ENCODE data around the gene MS4A18.
"Not testable (repeated sequence)": the region's sequence is repeated elsewhere in the genome, so short reads cannot be mapped to it uniquely, and the experiment has no call there.

The MS4A18 gene

DNA sequence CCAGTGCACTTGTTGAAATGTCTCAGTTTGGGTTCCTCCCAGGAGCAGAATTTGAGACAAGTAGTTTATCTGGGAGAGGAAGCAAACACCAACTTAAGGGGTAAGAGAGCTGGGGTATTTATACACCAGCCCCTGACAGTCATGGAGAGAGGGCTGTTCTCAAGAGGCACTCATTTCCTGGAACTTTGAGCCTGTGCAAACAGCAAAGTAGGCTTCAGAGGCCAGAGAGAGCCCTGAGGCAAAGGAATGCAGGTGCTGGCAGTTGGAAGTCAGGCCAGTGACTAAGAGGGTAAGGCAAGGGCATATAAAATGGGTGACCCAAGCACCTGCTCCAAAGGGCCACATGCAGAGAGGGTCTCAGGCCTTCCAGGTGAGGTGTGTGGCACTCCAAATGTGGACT, 16.1 kb downstream of the MS4A18 start:
- no peak for DNase-seq

DNA sequence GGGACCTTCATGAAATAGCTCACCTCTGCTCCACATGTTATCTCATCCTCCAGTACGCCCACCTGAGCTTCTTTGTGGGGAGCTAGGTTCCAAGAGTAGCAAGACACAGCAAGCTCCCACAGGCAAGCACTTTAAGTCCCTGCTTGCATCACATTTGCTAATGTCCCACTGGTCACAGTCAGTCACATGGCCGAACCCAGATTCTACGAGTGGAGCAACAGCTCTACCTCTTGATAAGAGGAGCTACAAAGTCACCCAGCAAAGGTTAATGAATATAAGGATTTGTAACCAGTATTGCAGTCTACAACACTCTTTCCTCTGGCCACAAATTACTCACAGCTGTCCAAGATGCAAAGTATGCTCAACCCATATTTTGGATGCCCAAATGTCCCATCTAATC, 16.9 kb downstream of the MS4A18 start:
- no peak for DNase-seq

DNA sequence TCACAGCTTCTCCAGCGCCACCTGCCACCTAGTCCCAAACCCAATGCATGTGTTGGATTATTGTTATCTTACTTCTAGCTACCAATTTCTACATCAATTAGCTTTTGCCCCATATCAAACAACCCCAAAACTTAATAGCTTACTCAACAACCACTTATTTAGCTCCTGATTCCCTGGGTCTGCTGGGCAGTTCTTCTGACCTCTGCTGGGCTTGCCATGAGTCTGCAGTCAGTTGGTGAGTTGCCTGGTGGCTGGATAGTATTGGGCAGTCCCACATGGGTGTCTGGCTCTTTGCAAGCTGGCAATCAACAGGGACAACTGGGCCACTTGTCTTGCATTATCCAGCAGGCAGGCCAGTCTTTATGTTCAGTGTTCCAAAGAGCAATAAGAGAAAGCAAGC, 18.5 kb downstream of the MS4A18 start:
- DNase-seq: no peak

DNA sequence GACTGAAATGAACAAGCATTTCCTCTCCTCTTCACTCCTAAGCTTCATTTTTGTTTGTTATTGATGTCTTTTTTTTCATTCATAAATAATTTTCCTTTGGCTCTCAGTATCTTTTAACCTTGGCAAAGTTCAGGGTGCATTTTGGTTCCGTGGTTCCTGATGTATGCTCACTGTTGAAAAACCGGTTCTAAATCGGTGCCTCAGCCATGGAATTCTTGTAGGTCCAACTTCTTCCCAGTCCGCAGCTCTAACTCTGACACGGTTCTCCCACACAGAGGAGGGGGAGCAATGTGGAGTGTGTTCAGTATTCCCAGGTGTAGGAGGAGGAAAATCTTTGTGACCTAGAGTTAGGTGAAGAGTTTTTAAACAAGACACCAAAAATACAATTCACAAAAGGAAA, 19.6 kb downstream of the MS4A18 start:
- DNase-seq: no peak

DNA sequence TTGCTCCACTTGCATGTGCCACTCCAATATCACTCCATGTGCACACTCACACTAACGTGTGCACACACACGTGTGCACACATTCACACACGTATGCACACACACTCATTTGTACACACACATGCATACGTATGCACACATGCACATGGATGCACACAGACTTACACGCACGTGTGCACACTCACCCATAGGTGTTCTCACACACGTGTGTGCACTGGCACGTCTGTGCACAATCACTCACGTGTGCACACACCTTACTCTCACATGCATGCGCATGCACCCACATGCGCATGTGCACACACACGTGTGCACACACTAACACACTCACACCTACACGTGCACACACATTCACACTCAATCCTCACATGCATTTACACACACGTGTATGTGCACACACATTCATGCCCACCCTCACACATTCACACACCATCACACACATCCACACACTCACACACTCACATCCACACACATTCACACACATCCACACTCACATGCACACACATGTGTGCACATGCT, 22.9 kb downstream of the MS4A18 start:
- DNase-seq: no peak

DNA sequence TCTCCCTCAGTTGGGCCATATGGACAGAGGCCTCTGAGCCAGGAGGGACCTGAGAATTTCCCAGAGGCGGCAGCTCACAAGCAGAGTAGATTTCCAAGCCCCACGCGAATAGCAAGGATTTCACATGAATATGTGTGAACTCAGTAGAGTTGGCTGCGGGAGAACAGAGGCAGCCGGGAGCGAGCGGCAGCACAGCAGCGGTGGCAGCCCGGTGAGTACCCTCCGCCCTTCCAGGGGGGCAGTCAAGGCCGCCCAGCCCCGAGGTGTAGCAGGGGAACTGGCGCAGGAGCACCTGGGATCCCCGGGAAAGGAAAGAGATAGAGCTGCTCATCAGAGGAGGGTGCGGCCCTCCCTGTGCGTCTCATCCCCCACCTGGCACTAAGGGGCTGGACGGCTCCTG, 23.7 kb downstream of the MS4A18 start:
- no peak for DNase-seq

DNA sequence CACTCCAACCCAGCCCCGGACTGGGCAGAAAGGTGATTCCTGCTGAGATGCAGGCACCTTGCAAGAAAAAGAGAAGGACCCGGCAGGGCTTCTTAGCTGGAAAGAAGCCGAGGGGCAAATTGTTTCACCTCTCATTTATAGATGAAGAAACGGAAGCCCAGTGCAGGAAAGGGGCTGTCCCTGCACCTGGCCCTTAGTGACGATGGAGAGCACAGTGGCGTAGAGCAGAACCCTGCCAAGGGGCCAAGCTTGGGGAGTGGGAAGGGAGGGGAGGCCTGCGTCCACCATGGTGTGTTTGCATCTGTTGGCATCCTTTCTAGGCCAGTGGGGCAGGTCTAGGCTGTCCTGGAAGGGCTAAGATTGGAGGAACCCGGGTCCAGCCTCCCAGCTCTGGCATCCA, 24.3 kb downstream of the MS4A18 start:
- no peak for DNase-seq

DNA sequence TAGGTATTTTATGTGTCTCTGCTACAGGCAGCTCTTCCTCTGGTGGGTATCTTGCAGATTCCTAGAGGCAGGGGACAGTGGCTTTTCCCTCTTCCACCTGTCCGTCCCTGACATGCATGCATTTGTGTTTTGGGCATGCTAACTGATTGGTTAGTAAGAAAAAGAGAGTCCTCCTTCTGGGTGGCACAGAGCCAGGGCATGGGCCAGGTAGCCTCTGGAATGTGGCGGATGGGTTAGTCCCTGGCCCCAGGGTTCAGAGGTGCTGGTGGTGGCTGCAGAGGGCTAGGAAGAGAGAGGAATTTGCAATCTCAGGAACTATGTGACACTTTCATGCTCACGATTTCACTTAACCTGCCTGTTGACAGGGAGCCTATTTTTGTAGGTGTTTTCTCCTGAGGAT, 26.4 kb downstream of the MS4A18 start:
- DNase-seq: no peak

DNA sequence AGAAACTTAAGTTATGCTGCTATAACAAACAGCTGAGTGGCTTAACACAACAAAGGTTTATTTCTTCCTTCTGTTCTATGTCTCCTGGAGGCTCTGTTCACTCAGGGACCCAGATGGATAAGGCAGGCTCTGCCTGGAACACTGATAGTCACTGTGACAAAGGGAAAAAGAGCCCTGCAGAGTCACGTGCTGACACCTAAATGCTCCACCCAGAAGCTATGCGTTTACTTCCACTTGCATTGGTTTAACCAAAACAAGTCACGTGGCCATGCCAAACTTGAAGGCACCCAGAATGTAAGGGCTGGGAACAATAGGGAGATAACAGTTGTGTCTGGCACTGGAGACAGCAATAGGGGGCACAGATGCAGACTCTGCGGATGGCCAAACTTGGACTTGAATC, 28.8 kb downstream of the MS4A18 start:
- no peak for DNase-seq

DNA sequence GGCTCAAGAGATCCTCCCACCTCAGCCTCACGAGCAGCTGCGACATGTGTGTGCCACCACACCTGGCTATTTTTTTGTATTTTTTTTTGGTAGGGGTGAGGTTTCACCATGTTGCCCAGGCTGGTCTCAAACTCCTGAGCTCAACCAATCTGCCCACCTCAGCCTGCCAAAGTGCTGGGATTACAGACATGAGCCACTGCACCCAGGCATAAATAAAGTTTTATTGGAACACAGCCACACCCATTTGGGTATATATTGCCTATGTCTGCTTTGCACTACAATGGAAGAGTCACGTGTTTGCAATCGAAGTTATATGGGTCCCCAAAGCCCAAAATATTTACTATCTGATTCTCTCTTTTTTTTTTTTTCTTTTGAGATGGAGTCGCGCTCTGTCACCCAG, 30.4 kb downstream of the MS4A18 start:
- no peak for DNase-seq

DNA sequence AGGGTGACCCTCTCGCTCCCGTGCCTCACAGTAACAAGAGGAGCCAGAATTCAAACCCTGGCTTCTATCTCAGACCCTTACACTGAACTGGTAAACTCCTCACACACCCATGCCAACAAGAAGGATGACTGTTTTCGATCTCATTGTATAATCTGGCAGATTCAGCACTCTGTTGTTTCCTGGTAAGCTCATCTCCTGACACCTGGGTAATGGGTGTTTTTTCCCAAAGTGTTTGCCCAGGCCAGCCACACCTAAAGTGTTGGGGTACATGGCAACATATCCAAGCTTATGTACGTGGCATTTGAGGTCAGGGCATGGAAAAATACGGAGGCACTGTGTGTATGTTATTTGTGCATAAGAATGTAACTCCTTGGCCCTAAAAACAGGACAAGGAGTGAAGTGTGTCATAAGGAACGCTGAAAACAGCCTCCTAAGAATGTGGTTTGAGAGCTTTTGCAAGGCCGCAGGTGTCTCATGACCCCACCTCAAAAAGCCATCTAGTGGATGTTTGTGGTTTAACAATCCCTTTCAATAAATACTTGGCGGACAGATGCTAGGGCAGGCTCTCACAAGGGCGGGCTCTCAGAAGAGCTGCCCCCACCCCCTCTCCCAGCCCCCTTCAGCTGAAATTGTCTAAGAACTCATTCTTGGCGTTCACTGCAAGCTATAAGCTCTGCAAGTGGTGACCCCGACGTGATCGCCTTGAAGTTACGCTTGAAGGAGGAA, 31.9 kb downstream of the MS4A18 start, which contains the start of gene MS4A15:
Gene MS4A15 (plus strand): TSS at position 561 of the 726 bp plus-strand sequence. CDS start 6,867 bp downstream, outside the sequence.
- no peak for DNase-seq

DNA sequence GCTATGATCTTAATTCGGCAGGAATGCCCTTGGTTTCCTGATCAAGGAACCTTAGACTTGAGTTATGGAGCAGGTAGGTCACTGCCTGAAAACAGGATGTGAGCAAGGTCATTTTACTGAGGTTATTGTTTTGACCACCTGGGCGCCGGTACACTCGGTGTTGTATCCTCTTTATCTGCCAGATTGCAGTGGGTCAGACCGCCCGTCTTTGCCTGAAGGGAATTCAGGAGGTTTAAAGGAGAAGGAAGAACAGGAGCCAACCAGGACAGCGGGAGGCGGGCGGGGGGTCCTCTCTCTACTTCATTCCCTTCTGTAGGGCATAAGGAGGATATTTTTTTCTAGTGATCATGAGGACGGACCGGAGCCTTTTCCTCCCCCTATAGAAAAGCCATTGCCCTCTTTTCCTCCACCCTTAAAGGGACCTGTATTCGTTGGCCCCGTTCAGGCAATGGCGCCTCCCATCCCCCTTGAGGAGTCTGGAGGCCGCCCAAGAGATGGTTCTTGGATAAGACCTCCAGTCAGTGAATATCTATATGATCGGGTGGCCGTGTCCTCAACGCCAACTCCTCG, 32.8 kb downstream of the MS4A18 start:
- no peak for DNase-seq

DNA sequence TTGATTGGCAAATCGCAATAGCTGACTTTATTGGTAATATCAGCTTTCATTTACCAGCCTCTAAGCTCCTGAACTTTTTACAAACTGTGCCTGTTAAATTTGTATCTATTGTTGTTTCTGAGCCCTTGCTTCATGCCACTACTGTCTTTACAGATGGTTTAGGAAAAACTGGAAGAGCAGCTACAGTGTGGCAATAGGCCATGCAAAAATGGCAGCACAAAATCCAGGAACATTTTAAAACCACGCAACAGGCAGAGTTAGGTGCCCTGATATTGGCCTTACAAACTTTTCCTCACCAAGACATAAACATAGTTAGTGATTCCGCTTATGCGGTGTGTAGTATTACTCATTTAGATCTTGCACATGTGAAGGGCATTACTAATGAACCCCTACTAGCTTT, 34.2 kb downstream of the MS4A18 start:
- not testable (repeated sequence) for DNase-seq

DNA sequence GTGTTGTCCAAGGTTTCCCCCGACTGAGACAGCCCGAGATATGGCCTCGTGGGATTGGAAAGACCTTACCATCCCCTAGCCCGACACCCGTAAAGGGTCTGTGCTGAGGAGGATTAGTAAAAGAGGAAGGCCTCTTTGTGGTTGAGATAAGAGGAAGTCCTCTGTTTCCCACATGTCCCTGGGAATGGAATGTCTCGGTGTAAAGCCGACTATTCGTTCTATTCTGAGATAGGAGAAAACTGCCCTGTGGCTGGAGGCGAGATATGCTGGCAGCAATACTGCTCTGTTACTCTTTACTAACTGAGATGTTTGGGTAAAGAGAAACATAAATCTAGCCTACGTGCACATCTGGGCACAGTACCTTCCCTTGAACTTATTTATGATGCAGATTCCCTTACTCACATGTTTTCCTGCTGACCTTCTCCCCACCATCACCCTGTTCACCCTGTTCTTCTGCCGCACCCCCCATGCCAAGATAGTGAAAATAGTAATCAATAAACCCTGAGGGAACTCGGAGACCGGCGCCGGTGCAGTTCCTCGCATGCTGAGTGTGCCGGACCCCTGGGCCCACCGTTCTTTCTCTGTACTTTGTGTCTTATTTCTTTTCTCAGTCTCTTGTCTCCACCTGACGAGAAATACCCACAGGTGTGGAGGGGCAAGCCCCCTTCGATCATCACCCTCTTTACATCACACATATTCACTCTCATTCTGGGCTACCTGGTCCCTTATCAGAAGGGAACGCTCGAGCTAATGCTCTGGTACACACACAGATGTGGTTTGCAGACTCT, 35.1 kb downstream of the MS4A18 start:
- not testable (repeated sequence) for DNase-seq

DNA sequence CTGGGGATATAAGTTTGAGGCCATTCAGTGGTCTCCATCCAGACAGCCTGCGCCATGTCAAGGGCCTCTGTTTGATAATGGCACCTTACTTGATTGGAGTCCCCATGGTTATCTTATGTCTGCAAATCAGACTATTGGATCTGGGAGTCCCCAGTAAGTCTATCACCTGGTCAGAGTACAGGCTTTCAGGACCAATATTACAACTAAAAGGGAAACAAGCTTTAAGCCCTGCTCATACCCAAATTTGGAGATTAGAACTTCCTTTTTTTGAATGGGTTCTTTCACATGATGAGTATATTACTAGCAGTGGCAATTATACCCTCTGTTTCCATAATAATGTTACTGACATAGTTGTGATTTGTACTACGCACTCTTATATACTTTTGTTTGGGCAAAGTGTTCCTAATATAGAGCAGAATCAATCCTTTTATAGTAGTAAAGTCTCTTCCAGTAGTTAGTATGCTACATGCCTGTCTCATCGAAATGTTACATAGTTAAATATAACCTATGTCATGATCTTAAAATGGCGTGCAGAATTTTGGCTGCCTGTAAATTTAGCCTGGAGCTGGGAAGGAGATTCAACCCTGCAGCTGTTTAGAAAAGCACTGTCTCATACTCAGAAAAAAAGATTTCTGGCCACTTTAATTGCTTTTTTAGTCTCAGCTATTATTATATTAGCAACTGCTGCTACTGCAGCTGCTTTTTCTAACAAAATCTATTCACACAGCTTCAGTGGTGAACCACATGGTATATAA, 37.1 kb downstream of the MS4A18 start:
- no peak for DNase-seq

DNA sequence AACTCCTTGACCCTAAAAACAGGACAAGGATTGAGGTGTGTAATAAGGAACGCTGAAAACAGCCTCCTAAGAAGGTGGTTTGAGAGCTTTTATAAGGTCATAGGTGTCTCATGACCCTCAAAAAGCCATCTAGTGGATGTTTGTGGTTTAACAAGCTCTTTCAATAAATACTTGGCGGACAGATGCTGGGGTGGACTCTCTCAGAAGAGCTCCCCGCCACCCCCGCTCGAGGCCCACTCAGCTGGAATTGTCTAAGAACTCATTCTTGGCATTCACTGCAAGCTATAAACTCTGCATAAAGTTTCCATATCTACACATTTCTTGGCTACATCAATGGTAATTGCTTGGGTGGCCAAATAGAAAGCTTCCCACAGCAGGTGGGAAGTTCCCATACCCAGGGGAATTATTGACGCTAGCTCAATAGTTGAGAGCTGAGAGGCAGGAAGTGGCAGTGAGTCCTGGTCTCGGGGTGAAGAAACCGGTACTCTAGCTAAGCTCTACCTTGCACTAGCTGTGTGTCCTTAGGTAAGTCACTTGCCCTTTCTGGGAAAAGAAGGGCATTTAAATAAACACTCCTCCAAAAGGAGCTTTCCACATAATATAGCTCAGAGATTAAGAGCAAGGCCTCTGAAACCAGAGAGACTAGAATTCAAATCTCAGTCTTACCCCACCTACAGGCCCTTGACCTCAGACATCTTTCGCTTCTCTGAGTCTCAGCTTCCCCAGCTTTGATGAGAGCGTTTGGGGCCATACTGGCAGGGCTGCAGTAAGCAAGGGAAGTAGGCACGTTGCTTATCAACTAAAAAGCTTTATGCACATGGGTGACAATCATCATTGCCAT, 38.6 kb downstream of the MS4A18 start:
- DNase-seq: no peak

DNA sequence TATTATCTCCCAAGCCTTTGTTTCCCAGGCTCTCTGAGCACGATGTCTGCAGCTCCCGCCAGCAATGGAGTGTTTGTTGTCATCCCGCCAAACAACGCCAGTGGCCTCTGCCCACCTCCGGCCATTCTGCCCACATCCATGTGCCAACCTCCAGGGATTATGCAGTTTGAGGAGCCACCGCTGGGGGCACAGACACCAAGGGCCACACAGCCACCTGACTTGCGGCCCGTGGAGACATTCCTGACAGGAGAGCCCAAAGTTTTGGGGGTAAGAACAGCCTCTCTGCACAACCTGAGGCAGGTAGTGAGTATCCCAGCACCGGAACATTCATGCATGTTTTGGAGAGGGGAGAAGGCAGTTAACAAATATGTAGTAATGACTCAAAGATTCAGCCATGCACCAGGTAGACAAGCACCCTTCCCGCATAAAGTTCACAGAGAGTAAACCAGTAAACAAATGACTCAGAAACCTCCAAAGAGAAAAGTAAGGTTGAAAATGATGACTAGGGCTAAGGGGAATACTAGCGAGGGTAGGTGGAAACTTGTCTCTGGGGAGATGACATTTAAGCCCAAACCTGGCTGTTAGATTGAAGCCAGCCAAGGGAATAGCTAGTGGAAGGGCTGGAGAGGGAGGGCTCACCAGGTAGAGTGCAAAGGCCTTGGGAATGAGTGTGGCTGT, 39.3 kb downstream of the MS4A18 start:
- DNase-seq: no peak

DNA sequence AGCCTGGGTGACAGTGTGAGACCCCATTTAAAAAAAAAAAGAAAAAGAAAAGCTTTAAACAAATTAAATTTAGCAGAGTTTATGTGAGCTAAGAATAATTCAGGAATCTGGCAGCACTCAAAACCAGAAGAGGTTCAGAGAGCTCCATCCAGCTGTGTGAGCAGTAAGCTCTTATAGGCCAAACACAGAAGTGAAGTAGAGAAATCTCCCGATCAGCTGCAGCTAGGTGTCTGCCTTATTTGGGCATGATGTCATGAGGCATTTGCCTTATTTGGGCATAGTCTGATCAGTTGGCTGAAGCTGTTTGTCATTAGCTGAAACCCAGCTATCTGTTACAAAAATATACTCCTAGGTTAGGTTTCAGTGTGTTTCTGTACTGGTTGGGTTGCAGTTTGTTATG, 40.4 kb downstream of the MS4A18 start:
- no peak for DNase-seq

DNA sequence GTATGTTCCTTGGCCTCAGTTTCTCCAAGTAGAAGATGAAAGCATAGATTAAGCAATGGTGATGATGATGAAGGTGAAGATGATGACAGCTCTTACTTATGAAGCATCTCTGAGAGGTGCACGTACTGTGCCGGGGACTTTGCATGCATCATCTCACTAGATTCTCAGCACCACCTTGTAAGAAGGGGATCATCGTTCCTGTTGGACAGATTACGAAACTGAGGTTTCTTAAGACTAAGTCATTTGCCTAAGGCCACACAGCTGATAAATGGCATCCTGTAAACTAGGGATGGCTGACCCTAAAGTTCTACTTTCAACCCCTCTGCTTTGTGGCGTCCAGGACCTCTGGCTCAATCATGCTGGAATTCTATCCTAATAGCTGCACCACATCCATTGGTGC, 40.8 kb downstream of the MS4A18 start:
- DNase-seq: no peak

DNA sequence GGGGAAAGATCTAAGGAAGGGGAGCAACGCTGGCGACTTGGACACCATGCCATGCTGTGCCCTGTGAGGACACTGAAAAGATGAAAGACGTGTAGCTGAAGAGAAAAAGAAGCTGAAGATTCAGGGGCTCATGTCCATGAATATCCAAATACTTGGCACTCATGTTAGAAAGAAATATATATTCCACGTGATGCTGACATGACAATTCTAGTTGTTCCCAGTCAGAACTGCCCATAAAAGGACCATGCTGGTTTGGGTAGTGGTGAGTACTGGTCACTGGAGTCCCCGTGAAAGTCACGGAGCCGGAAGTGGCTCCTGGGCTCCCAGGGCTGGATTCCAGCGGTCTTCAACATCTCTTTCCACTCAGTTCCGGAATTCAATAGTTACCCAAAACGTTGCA, 42.0 kb downstream of the MS4A18 start:
- no peak for DNase-seq

DNA sequence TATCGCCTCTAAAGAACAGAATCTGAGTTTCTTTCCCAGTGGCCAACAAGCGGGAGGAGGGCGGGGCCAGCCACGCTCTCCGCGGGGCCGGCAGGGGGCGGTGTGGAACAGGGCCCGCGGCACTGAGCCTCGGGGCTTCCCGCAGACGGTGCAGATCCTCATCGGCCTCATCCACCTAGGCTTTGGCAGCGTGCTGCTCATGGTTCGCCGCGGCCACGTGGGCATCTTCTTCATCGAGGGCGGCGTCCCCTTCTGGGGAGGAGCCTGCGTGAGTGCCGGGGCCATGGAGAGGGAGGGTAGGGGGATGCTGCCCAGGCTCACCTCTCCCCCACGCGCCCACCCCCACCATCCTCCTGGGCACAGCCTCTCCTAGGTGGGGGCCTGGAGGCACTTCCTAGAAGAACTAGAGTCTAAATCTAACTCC, 42.9 kb downstream of the MS4A18 start:
- DNase-seq: no peak

DNA sequence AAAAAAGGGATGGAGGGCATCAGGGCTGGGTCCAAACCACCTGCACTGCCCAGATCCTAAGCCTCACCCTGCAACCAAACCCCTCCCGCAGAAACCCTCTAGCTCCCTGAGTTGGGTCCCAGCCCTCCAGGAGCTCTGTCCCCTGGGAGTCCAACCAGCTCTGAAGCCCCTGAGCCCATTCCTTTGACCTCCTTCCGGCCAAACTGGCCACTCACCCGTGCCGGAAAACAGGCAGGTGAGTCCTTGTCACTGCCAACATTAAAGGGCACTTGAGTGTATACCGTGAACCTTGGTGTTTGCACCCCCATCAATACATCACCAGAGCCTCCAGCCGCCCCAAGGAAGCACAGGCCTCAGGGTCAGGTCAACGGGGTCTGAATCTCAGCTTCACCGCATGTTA, 43.7 kb downstream of the MS4A18 start:
- no peak for DNase-seq
